AG20443 (cell line): ENCODE measurements around the gene CRIP3.
A peak's percentile ranks its signal among the peaks of the same experiment; 100 is the strongest.

Experiments
- DNase-seq: peaks from one replicate; pipeline ENCODE4 v3.0.0; 2012; ENCODE audit warnings: low spot score, mixed read lengths

Gene CRIP3

DNA sequence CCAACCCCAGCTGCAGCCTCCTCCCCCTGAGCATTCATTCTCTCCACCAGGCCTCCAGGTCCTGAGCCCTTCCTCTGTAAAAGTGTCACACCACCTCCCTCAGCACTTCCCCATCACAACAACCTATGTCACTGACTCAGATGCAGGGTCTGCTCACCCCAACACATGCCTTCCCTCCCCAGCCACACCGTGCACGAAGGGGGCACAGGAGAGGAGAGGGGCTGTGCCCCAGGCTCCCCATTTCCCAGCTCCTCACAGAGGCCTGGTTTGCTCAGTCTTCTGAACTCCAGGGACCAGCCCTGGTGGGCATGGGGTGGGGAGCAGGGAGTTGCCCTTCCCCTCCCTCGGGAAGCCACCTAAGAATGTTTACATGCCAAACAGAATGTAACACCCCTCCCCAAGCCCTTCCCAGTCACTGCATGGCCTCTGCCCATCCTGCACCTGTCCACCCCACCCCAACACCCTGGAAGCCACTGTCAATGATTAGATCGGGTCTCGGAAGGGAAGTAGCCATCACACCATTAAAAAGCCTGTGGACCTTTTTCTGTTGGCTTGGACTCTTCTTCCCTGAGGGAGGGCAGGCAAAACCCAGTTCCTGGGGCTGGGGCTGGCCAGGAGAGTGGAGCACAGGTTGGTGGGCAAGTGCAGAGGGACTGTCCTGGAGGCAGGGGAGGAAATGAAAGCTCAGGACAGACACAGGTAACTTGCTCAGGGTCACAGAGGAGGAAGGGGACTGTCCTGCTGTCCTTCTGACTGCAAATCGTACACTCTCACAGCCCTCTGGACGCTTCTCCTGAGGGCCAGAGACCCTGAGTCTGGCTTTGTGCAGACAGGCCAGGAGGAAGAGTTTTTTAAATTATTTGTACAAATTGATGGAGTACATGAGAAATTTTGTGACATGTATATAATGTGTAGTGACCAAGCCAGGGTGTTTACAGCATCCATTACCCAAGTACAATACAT lies 20.6 kb downstream of the CRIP3 start:
- DNase-seq = no peak

DNA sequence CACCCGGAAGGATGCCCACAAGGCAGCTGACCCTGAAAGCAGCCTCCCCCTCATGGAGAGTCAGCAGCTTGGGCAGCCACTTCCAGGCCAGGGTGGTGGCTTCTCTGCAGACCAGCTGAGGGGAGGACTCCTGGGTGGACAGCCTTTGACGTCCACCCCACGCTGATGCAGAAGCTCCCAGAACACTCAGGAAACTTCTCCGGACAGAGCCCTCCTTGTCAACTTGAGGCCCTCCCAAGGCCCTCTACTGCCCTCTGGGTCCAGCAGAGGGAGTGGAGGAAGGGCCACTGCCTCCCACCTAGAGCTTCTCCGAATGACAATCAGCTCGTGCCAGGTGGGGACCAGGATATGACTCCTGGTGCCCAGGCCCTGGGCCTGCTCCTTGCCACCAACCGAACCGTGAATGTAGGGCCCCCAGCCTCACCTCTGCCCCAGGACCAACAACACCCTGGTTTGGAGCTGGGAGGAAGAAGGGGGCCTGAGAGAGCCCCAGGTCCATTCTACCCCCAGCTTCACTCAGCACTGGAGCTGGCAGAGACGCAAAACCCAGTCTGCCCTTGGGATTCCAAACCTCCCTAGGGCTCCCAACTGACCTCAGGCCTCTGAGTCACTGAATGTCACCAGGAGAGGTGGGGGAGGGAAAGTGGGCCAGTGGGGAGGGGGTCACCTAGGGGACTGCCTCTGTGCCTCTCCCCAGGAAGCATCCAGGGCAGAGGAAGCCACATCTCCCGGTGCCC lies 21.5 kb downstream of the CRIP3 start:
- no peak for DNase-seq

DNA sequence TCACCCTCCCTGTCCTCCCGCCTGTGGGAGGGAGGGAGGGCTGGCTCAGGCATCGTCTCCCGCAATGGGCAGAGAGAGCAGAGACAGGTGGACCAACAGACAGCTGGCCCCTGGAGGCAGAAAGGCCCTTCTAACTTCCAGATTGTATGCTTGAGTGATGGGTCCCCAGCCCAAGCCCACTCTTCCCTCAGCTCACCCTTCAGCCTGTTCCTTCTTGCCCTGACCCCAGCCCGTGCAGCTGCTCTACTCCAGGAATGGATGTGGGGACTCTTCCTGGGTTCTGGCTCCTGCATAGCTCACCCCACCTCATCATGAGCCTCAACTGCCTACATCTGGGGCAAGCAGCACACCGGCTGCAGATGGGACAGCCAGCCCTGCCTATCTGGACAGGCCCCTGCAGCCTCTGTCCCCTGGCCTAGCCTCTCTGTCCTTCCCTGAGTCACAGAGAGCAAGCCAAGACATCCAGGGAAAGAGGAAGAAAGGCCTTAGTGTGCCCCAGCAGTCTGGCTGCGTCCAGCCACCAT lies 22.1 kb downstream of the CRIP3 start:
- no peak for DNase-seq

DNA sequence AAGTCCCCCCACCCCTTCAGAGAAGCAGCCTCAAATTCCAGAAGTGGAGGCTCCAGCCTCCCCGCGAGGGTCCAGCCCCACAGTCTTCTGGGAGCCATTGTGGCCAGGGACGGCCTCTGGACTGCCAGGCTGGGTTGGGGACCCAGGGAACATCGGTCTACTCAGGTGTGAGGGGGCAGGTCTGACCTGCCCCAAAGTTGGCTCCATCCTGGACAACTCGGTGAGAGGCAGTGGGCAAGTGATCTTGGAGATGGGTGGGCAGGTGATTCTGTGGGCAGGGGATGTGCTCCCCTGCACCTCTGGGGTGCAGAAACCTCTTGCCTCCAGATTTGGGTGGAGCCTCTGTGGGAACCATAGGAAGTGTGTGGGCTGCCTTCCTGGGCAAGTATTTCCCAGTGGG lies 22.8 kb downstream of the CRIP3 start:
- DNase-seq = no peak

DNA sequence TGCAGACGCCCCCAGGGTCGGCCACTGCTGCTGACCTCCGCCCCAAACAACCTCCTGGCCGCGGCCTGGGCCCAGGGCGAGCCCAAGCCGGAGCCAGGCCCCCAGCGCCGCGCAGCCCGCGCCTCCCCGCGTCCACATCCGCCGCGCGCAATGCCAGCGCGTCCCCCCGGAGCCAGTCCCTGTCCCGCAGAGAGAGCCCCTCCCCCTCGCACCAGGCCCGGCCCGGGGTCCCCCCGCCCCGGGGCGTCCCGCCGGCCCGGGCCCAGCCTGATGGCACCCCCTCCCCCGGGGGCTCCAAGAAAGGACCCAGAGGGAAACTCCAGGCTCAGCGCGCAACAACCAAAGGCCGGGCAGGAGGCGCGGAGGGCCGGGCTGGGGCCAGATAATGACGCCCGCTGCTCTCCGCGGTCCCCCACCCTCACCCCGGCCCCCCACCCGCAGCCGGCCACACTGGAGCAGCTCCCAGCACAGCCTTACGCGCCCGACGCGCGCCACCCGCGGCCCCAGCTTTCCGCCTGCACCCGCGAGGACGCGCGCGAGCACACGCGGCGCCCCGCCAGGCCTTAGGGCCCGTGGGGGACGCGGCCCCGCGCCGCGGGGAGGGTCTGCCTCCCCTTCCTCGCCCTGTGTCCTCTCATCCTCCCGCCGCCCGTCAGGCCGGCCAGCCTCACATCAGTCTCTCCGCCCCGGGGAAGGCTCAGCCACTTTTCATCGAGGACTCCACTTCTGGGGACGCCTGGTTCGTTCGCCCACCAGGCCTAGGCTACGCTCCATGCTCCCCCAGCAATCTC lies 23.4 kb downstream of the CRIP3 start:
- DNase-seq = no peak

DNA sequence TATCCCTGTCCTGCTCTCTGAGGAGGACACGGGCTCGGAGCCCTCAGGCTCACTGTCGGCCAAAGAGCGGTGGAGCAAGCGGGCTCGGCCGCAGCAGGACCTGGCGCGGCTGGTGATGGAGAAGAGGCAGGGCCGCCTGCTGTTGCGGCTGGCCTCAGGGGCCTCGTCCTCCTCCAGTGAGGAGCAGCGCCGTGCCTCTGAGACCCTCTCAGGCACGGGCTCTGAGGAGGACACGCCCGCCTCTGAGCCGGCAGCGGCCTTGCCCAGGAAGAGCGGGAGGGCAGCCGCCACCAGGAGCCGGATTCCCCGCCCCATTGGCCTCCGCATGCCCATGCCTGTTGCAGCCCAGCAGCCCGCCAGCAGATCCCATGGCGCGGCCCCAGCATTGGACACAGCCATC lies 24.7 kb downstream of the CRIP3 start:
- no peak for DNase-seq

DNA sequence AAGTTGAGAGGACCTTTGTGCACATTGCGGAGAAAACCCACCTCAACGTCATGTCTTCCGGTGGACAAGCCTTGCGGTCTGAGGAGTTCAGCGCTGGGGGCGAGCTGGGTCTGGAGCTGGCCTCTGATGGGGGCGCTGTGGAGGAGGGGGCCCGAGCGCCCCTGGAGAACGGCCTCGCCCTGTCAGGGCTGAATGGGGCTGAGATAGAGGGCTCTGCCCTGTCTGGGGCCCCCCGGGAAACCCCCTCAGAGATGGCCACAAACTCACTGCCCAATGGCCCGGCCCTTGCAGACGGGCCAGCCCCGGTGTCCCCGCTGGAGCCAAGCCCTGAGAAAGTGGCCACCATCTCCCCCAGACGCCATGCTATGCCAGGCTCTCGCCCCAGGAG lies 25.1 kb downstream of the CRIP3 start:
- no peak for DNase-seq

DNA sequence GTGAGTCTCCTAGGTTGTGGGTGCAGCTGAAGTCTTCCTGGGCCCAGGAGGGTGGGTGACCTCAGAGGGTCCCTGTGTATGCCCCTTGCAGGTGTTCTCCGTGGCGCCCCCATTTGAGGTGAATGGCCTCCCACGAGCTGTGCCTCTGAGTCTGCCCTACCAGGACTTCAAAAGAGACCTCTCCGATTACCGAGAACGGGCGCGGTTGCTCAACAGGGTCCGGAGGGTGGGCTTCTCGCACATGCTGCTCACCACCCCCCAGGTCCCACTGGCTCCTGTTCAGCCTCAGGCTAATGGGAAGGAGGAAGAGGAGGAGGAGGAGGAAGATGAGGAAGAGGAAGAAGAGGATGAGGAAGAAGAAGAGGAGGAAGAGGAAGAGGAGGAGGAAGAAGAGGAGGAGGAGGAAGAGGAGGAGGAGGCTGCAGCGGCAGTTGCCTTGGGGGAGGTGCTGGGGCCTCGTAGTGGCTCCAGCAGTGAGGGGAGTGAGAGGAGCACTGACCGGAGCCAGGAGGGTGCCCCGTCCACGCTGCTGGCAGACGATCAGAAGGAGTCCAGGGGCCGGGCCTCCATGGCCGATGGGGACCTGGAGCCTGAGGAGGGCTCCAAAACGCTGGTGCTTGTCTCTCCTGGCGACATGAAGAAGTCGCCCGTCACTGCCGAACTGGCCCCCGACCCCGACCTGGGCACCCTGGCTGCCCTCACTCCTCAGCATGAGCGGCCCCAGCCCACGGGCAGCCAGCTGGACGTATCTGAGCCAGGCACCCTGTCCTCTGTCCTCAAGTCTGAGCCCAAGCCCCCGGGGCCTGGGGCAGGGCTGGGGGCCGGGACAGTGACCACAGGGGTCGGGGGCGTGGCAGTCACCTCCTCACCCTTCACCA lies 25.8 kb downstream of the CRIP3 start:
- no peak for DNase-seq

DNA sequence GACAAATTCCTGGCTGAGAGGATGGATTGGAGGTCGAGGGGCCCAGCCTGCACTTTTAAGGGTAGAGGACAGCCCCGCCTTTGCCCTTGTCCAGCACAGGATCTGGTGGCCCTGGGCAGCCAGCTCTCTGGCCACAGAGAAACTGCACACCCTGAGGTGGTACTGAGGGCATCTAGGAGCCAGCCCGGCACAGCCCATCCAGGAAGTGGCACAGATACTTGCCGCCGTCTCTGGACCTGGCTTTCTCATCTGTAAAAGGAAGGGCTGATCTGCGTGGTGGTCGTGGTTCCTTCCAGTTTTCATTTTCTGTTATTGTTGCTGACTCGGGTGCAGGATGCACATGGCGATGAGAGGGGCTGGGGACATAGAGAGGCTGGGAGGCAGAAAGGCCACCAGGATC lies 26.6 kb downstream of the CRIP3 start:
- DNase-seq = no peak

DNA sequence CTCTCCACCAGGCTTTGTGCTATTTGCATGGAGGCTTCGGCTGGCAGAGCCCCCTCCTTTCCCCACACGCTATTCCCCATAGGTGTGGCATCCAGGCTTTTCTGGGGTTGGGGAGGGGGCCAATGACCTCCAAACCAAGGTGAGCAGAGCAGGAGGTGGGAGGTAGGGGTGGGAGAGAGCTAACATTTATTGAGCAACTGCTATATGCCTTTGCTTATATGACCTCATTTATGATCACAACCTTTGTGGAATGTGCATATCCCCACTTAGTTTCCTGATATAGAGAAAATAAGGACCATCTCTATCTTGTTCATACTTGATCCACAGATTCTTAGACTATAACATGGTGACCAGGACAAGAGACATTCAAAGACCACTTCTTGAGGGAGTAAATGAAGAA lies 28.4 kb downstream of the CRIP3 start:
- DNase-seq = no peak

DNA sequence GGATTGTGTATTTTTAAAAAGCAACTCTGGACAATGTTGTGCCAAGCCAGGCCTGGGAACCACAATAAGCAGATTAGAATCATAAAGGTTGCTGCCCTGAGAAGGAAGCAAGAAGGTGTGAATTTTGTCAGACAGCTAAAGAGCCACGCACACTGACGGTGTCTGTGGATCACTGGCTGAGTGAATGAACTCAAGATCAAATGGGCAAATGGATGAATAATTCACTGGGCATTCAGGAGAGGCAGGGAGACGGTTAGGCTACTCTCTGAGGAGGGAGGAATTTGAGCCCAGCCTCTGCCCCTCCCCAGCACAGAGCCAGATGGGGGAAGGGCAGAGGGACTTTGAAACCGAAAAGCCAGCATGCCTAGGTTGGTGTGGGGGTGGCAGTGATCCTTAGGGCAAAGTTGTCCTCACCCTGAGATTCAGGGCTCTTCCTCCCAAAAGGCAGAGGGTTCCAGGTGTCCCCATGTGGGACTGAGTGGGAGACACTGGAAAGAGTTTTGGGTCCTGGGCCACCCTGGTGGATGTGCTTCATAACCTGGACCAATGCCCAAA lies 30.0 kb downstream of the CRIP3 start:
- peak; percentile 63 for DNase-seq

DNA sequence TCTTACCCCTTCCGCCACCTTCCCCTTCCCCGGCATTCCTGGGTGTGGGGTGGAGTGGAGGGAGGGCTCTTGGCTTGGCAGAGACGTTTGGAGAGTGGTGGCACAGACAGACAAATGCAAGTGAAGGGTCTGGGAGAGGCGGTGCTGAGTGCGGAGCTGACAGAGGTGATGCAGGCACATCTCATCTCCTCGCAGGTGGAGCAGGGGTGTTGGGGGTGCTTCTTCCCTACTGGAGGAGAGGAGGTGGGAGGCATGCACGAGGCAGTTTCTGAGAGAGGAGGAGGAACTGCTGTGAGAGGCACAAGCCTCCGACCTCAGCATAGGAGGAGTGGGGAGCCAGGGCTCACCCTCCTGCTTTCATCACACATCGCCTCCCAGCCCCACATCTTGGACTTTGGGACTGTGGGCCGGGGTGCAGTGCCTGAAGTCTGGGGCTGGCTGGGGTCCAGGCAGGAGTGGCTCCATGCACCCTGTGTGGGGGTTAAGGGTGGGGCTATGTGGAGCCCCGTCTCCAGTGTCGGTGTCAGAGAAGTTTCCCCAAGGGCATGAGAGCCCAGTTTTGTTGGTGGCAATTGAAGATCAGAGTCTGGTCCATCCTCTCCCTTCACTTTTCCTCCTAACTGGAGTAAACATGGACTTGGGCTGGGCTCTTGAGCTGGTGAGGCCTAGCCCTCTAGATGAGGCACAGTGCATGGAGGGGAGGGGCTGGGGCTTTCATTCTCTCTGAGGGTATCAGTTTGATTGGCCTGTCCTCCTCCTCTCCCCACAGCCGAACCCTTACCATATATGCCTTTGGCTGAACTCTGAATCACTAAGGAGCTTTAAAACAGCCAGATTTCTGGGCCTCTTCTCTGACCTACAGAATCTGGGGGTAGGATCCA lies 30.7 kb downstream of the CRIP3 start:
- DNase-seq = no peak

DNA sequence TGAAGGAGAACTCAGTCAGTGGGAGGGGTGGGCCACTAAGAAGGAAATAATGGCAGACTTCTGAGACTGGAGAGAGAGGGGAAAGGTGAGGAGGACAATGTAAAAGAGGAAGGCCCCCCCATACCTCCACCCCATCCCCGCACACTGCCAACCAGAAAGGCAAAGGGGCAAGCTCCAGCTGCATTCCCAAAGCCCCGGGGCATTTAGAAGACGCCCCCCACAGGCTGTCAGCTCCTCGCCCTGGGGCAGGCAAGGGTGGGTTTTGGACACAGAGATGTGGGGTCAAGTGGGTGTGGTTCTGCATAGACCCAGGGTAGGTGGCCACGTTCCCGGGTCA lies 31.4 kb downstream of the CRIP3 start:
- DNase-seq = no peak

DNA sequence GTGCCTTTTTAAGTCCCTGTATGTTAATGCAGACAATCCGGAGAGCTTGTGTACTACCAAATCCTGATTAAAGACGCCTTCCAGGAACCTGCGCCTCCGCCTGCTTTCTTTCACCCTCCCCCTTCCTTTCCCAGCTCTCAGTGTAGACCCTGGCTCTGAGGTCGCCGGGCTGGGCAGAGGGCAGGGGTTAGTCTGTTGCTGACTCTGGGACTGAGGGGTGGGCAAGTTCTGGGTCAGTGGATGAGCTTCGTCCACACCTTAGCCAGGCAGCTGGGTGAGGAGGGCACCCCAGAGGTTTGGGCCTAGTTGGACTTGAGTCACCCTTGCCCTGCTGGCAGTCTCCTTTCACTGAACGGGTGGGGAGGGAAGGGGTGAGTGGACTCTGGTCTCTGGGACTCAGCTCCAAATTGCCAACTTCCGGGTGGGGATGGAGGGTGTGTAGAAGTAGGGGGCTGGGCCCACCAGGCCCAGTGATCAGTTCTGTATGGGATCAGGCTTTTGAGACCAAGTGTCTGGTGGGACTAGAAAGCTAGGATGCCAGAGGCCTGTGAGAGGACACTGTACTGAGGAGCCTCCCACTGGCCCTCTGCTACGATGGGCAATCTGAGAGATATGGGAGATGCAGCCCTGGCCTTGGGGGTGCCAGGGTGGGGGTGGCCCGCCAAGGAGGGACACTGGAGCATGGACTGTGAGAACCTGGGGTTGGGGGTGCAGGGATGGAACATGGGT lies 31.9 kb downstream of the CRIP3 start:
- DNase-seq = no peak

DNA sequence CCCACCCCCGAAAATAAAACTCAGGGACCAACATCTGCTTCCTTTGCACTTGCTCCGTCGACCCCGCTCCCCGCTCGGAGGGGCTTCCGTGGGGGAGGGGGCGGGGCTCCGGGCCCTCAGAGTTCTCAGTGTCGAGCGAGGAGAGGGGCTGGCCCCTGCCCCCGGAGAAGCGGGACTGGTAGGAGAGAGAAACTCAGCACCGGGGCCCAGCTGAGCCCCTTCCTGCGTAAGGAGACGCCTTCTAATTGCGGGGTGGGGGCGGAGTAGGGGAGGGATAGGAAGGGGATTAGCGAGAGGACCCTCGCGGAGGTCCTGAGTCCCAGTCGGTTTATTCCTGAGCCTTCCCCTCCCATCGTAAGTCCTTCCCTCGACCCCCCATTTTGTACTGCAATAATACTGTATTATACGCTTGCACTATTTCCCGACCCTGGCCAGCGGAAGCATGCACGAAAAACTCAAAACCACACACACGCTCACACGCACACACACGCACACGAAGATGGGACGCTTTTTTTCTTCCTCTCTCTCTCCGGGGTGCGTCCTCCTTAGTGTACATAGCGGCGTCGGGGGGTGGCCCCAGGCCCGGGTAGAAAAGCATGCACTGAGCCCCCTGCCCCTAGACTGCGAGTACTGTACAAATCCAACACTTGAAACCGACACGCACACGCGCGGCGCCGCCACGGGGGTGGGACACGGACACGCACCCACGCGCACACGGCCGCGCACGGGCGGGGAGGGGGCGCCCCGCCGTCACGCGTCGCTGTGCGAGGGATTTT lies 32.6 kb downstream of the CRIP3 start:
- DNase-seq = no peak

DNA sequence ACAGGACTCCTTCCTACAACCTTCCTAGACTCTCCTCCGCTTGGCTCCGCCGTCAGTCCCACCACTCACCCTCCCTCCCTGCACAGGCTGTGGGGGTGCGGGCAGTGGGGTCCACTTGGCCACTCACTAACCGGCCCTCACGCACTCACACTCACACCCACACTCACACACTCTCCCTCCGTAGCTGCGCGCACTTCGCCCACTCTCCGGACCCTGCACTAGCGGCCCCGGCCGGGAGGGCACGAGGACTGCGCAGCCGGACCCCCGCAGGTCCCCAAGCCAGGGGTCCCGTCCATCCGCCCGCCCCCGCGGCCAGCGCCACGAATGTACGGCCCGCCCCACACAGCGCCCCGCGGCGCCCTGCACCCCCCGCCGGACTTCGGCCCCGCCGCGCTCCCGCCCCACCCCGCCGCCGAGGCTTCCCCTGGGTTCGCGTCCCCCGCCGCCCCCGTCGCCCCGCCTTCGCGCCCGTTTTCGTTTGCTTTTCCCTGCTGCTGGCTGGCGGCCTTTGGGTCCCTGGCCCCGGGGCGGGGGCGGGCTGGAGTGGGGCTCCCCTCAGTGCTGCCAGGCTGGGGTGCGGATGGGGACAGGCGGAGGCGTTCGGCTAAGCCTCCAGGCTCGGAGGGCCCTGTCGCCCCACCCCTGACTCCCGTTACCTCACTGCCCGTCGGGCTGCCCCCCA lies 33.6 kb downstream of the CRIP3 start:
- peak; percentile 62 for DNase-seq

DNA sequence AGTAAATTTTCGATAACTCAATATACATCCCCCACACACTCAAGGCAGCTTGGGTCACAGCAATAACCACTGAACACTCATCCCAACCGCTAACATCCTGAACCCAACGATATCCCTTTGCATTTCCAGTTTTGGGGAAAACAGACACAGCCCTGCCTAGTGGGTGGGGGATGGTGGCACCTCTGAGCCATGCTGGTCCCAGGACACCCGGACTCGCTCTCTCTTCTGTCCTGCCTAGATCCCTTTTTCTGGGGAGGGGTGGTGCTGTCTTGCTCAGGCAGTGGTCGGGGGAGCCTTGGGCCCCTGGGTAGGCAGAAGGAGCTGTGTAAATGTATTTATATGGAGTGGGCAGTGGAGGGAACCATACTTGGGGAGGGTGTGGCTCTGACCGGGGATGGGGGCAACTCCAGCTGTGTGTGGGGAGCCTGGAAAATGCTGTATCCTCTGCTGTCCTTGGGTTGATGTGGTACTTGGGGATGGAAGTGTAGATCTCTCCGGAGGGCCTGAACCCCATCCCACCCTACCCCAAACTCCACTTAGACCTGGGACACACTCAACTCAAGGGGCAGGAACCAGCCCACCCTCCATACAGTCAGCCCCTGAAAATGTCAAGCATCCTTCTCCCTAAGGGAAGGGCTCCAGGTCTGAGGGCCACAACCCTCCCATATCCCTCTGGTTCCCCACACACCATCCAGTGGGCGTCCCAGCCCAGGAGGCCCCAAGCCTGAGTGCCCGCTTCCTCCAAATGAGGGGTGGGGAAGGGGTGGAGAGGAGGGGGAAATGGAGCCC lies 34.3 kb downstream of the CRIP3 start:
- no peak for DNase-seq
